Measurements from ENCODE around the gene TTN. TPM values are rescaled to one million over a fixed set of nuclear protein-coding genes. Genes with fewer than 3 reads are reported as not detected.

The TTN gene
- total RNA-seq, 2 donors from 2014 or later = 1,330 to 3,257 TPM

DNA sequence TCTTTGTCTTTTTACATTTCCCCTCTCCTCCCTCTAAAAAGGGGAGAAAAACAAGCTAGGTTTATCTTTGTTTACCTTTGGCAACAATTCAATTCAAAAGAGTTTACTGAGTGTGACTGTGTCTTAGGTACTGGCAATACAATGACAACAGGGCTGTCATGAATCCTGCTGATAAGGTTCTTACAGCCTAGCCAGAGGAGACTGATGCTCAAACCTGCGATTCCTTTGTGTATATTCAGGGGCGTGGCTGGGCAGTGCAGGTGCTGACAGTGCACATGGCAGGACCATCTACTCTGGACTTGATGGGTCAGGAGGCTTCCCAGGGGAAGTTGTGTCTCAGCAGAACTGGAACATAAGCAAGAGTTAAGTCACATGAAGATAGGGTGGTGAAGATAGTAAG is 23.2 kb upstream of the TTN start:
- H3K4me3 ChIP-seq = no peak overlapping the region
- H3K4me1 ChIP-seq = peaks cover 0 to 16% of the 10 kb centered on the region in 2 donors
- no peaks in the 10 kb centered on the region for H3K27me3 ChIP-seq
- H3K36me3 ChIP-seq = no peaks in the 10 kb centered on the region
- no peaks in the 10 kb centered on the region for H3K9me3 ChIP-seq
- no peak for DNase-seq (ENCODE audit: low spot score)
- no peak overlapping the region for H3K27ac ChIP-seq
- no peak for TF ChIP-seq CTCF (IDR thresholded peaks at IDR 0.05)

DNA sequence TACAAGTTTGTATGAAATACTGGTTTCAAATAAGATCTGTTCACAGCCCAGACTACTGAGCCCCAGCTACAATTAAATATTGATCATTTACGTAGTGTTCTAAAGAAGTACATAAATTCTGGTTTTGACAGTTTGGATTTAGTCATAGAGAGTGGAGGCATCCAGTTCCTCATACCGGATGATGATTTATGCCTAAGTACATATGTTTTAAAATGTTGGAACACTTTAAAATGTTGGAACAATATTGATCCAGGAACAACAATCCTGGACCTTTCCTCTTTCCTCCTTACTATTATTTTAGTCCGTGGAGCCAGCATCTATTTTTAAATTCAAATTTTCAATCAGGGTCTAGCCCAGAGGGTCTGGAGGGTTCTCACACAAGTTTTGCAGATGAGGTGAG is 22.8 kb upstream of the TTN start:
- TF ChIP-seq CTCF (IDR thresholded peaks at IDR 0.05) = no peak
- DNase-seq (ENCODE audit: low spot score) = no peak
- Histone ChIP-seq H3K36me3 (no peaks in the 10 kb centered on the region), H3K4me1 (peaks cover 0 to 16% of the 10 kb centered on the region in 2 donors), H3K27me3 (no peaks in the 10 kb centered on the region), H3K9me3 (no peaks in the 10 kb centered on the region), H3K27ac (no peak overlapping the region), H3K4me3 (no peak overlapping the region)

DNA sequence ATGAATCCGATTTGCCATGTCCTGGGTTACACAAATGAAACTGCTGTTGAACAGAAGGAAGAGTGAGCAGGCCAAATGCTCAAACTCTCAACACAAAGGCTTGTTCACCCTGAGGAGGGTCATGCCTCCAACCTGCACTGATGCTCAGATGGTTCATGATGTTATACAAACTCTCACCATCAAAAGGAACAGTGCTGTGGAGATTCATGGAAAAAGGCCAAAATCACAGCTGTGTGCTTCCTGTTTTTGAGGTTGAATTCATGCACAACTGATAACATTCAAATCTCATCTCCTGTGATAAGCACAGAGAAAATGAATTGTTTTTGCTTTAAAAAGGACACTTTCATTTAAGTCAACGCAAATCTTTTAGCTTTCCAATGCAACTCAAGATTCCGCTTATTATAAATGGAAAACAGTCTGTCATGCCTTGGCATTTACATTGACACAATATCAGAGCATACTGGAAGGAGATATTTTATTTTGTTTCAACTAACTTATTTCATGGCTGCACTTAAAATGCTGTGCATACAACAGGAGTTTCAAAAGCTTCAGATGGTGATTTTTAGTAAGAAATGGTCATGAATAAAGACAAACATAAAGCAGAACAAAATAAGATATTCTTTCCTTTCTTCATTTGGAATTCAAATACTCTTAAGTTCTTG is 22.2 kb upstream of the TTN start:
- Histone ChIP-seq H3K27ac (no peak overlapping the region), H3K36me3 (no peaks in the 10 kb centered on the region), H3K9me3 (no peaks in the 10 kb centered on the region), H3K4me3 (no peak overlapping the region), H3K4me1 (peaks cover 0 to 14% of the 10 kb centered on the region in 2 donors), H3K27me3 (no peaks in the 10 kb centered on the region)
- TF ChIP-seq CTCF (IDR thresholded peaks at IDR 0.05) = no peak
- no peak for DNase-seq (ENCODE audit: low spot score)

GRCh38 chr2:178828486-178828881 is 21.3 kb upstream of the TTN start:
- H3K4me1 ChIP-seq = peaks cover 0 to 7% of the 10 kb centered on the region in 2 donors
- no peak overlapping the region for H3K27ac ChIP-seq
- TF ChIP-seq CTCF (IDR thresholded peaks at IDR 0.05) = no peak
- no peaks in the 10 kb centered on the region for H3K36me3 ChIP-seq
- no peak for DNase-seq (ENCODE audit: low spot score)
- no peak overlapping the region for H3K4me3 ChIP-seq
- no peaks in the 10 kb centered on the region for H3K9me3 ChIP-seq
- no peaks in the 10 kb centered on the region for H3K27me3 ChIP-seq

DNA sequence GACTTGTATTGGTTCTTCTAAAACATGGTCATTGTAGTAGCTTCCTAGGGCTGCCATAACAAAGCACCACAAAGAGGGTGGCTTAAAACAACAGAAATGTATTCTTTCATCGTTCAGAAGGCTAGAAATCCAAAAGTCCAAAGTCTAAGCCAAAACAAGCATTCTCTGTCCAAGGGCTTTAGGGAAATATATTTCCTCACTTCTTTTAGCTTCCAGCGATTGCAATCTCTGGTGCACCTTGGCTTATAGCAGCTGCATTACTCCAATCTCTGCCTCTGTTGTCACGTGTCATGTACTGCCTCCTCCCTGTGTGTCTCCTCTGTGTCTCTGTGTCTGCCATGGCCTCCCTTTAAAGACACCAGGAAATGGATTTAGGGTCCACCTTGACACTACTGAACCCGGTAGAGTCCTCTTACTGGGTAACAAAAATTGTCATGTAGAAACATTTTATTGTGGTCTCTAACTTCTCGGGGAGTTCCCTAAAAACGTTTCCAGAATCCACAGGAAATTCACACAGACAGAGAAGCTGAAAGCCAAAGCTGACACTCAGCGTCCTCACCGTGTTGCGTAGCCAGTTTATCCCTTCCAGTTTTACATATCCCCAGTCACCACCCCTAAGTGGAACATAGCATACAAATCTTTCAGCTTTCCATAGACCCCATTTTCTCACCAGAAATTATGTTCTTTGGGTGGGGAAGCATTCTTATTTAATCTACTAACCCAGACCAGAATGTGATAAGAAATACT is 20.7 kb upstream of the TTN start:
- H3K27me3 ChIP-seq = no peaks in the 10 kb centered on the region
- no peak overlapping the region for H3K4me3 ChIP-seq
- no peak for DNase-seq (ENCODE audit: low spot score)
- H3K27ac ChIP-seq = no peak overlapping the region
- no peaks in the 10 kb centered on the region for H3K36me3 ChIP-seq
- no peak for TF ChIP-seq CTCF (IDR thresholded peaks at IDR 0.05)
- no peaks in the 10 kb centered on the region for H3K9me3 ChIP-seq
- peaks cover 0 to 7% of the 10 kb centered on the region in 2 donors for H3K4me1 ChIP-seq

Measured in right atrium auricular region (tissue), 2 donors.